Prostate gland (tissue), 2 donors: ENCODE measurements around the gene AGFG1. TPM values are rescaled to one million over a fixed set of nuclear protein-coding genes. Genes with fewer than 3 reads are reported as not detected.

Experiments used
- DNase-seq: peaks from one replicate; pipeline ENCODE4 v3.0.0-alpha.2; 2019; ENCODE audit warnings: low spot score
- H3K27ac ChIP-seq, 2 donors: fragments of 200-600 bp; sonication (generic); 2 replicates each; pipeline ENCODE4 v1.5.1; 2017 to 2019
- H3K27me3 ChIP-seq: fragments of 200-600 bp; sonication (generic); replicated peaks from 2 replicates; pipeline ENCODE4 v1.5.1; 2019; ENCODE audit not compliant: insufficient read depth
- H3K36me3 ChIP-seq, 2 donors: fragments of 200-600 bp; sonication (generic); 1 replicate in 1 of 2; 2 replicates in 1 of 2; pipeline versions ENCODE4 v1.5.1 to v1.8.1; 2017 to 2019
- H3K4me1 ChIP-seq: fragments of 200-600 bp; sonication (generic); replicated peaks from 2 replicates; pipeline ENCODE4 v1.5.1; 2019
- H3K4me3 ChIP-seq, 2 donors: fragments of 200-600 bp; sonication (generic); 2 replicates each; pipeline ENCODE4 v1.5.1; 2017 to 2019
- H3K9me3 ChIP-seq: fragments of 200-600 bp; sonication (generic); 2 replicates; pipeline ENCODE4 v1.5.1; 2017
- POLR2A ChIP-seq: fragments of 450-650 bp; IDR thresholded peaks from one replicate; pipeline ENCODE4 v1.6.1; 2016; ENCODE audit warnings: antibody characterized with exemption, mild to moderate bottlenecking
- POLR2AphosphoS5 ChIP-seq: sonication (generic); formaldehyde crosslinking; IDR thresholded peaks from one replicate; pipeline ENCODE4 v1.6.1; 2017; ENCODE audit warnings: antibody characterized with exemption
- WGBS: methylation state at CpG from one replicate; pipeline ENCODE4 v1.1.5; 2018; 5-methylcytosine and 5-hydroxymethylcytosine counted together
- intact Hi-C: fragments of 100-400 bp; cut with DNase I; formaldehyde crosslinking; loops from one replicate; pipeline ENCODE4 v1.14.2; 2022
- total RNA-seq, 2 donors: library from RNA; depleted of rRNA; stranded (reverse); fragments of >200 nt; gene quantifications; one replicate each; pipeline ENCODE4 v1.1.0, GENCODE V29; 2016
- TF ChIP-seq, protein P1 (sequence below), 4 experiments: fragments of 200-600 bp in 2 of 4; fragments of 450-650 bp in 2 of 4; sonication (generic) in 2 of 4; IDR thresholded peaks; 1 replicate in 3 of 4; 2 replicates in 1 of 4; pipeline ENCODE4 v1.5.1; 2016 to 2019; ENCODE audit warnings: antibody characterized with exemption in 4 of 4, mild to moderate bottlenecking in 2 of 4, moderate library complexity in 2 of 4

The AGFG1 gene
- total RNA-seq, 2 donors from 2014 or later: 40.3 to 73.7 TPM

DNA sequence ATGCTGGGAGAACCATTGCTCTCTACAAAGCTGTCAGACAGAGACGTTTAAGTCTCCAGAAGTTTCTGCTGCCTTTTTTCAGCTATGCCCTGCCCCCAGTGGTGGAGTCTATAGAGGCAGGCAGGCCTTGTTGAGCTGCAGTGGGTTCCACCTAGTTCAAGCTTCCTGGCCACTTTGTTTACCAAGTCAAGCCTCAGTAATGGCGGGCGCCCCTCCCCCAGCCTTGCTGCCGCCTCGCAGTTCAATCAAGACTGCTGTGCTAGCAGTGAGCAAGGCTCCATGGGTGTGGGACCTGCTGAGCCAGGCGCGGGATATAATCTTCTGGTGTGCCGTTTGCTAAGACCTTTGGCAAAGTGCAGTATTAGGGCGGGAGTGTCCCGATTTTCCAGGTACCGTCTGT is 74.0 kb downstream of the AGFG1 start:
- TF ChIP-seq POLR2A: no peak
- TF ChIP-seq, protein P1, sequence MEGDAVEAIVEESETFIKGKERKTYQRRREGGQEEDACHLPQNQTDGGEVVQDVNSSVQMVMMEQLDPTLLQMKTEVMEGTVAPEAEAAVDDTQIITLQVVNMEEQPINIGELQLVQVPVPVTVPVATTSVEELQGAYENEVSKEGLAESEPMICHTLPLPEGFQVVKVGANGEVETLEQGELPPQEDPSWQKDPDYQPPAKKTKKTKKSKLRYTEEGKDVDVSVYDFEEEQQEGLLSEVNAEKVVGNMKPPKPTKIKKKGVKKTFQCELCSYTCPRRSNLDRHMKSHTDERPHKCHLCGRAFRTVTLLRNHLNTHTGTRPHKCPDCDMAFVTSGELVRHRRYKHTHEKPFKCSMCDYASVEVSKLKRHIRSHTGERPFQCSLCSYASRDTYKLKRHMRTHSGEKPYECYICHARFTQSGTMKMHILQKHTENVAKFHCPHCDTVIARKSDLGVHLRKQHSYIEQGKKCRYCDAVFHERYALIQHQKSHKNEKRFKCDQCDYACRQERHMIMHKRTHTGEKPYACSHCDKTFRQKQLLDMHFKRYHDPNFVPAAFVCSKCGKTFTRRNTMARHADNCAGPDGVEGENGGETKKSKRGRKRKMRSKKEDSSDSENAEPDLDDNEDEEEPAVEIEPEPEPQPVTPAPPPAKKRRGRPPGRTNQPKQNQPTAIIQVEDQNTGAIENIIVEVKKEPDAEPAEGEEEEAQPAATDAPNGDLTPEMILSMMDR (IDR thresholded peaks at IDR 0.05): no peak
- no peak for DNase-seq
- intact Hi-C loops: no loop called here
- 93% methylated on average over 11 of the region's 11 CpGs for WGBS
- Histone ChIP-seq H3K9me3 (no peaks in the 10 kb centered on the region), H3K27ac (no peak overlapping the region), H3K4me3 (no peak overlapping the region), H3K27me3 (no peaks in the 10 kb centered on the region), H3K36me3 (no peaks in the 10 kb centered on the region), H3K4me1 (no peaks in the 10 kb centered on the region)

DNA sequence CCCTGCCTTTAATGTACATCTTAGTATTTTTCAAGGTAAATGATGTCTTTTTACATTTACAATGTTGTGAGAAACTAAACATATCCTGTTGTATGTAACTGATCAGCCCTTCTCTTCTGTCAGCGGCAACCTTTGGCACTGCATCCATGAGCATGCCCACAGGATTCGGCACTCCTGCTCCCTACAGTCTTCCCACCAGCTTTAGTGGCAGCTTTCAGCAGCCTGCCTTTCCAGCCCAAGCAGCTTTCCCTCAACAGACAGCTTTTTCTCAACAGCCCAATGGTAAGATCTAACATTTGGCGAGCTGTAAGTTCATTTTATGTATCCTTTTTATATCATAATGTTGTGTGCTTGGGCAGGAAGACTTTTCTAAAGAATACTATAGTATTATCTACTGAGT is 79.9 kb downstream of the AGFG1 start:
- Histone ChIP-seq H3K36me3 (no peaks in the 10 kb centered on the region), H3K27me3 (no peaks in the 10 kb centered on the region), H3K4me1 (no peaks in the 10 kb centered on the region), H3K27ac (no peak overlapping the region), H3K9me3 (no peaks in the 10 kb centered on the region), H3K4me3 (no peak overlapping the region)
- 74% methylated on average over 3 of the region's 3 CpGs for WGBS
- TF ChIP-seq POLR2AphosphoS5: no peak
- TF ChIP-seq POLR2A: no peak
- TF ChIP-seq, protein P1 (IDR thresholded peaks at IDR 0.05): no peak
- intact Hi-C loops: no loop called here
- no peak for DNase-seq

DNA sequence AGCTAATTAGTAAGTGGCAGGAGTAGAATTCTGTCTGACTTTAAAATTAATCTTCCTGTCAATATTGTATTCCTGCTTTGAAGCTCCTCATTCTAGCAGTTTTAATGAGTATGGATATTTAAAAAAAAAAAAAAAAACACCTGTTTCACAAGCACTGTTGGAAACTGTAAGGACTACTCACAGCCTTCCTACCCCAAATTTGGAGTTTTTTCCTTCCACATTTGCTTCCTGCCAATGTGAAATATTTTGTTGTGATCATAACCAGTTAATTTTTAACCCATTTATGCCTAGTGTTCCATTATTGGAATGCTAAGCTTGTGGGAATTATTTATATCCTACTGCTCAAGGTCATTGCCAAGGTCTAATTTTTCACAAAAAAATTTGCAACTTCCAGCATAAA is 90.6 kb downstream of the AGFG1 start:
- intact Hi-C loops: no loop called here
- TF ChIP-seq POLR2A: no peak
- Histone ChIP-seq H3K4me1 (no peaks in the 10 kb centered on the region), H3K27me3 (no peaks in the 10 kb centered on the region), H3K9me3 (no peaks in the 10 kb centered on the region), H3K4me3 (no peak overlapping the region), H3K36me3 (no peaks in the 10 kb centered on the region), H3K27ac (no peak overlapping the region)
- no peak for DNase-seq

DNA sequence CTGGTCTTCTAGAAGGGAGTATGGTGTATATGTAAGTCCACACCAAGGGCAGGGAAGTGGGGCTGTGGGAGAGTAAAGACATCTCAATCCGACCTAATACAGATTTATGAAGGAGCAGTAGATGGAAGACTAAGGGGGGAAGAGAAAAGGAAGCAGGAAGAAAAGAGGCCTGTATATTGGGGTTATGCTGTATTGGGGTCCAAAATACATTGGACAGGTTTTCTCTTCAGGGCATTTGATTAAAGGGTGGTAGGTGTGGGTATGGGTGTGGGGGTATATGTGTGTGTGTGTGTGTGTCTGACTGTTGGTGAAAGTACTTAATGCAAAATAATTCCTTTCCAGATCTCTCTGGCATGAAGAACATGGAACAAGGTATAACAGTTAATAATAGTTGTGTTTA is 93.1 kb downstream of the AGFG1 start:
- Histone ChIP-seq H3K27ac (no peak overlapping the region), H3K36me3 (no peaks in the 10 kb centered on the region), H3K4me1 (no peaks in the 10 kb centered on the region), H3K27me3 (no peaks in the 10 kb centered on the region), H3K9me3 (no peaks in the 10 kb centered on the region), H3K4me3 (no peak overlapping the region)
- intact Hi-C loops: no loop called here
- TF ChIP-seq, protein P1 (IDR thresholded peaks at IDR 0.05): no peak
- TF ChIP-seq POLR2AphosphoS5 (no peak), POLR2A (no peak)
- WGBS: 96% methylated on average over 1 of the region's 1 CpG
- no peak for DNase-seq

DNA sequence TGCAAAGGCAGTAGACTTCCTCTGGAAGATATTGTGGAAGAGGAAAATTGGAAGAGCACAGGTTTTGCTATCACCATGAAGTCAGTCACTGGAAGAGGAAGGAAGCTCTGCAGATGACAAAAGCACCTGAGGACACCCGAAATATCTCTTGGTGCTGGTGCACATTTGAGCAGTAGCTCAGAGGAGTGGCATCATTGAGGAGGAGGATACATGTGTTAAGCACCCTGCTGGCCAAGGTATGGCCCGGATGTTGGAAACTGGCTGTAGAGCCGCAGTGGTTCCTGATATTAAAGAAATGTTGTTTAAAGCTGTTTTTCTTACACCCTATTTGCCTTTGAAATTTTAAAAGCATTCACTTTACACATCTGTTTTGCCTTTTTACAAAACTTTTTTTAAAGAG is 94.1 kb downstream of the AGFG1 start:
- Histone ChIP-seq H3K36me3 (no peaks in the 10 kb centered on the region), H3K27me3 (no peaks in the 10 kb centered on the region), H3K4me1 (no peaks in the 10 kb centered on the region), H3K4me3 (no peak overlapping the region), H3K9me3 (no peaks in the 10 kb centered on the region), H3K27ac (no peak overlapping the region)
- DNase-seq: no peak
- WGBS: 63% methylated on average over 3 of the region's 3 CpGs
- TF ChIP-seq, protein P1 (IDR thresholded peaks at IDR 0.05): no peak
- TF ChIP-seq POLR2AphosphoS5: no peak
- no peak for TF ChIP-seq POLR2A
- intact Hi-C loops: no loop called here

DNA sequence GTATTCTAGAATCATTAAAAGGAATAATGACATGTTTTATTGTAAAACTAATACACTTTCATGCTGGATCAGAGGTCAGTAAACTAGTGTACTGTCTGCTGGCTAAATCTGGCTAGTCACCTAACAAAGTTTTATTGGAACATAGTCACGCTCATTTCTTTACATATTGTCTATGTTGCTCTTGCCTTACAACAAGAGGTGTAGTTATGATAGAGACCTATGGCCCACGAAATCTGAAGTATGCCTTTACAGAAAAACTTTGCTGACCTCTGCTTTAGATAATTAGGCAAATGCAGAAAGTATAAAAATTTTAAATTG is 96.9 kb downstream of the AGFG1 start:
- no peak for DNase-seq
- H3K9me3 ChIP-seq: no peaks in the 10 kb centered on the region
- H3K27ac ChIP-seq: no peak overlapping the region
- H3K36me3 ChIP-seq: no peaks in the 10 kb centered on the region
- intact Hi-C loops: no loop called here
- no peaks in the 10 kb centered on the region for H3K4me1 ChIP-seq
- H3K4me3 ChIP-seq: no peak overlapping the region
- TF ChIP-seq, protein P1 (IDR thresholded peaks at IDR 0.05): no peak
- H3K27me3 ChIP-seq: no peaks in the 10 kb centered on the region
- 61% methylated on average over 2 of the region's 2 CpGs for WGBS
